Kidney epithelial cell (primary cell): ENCODE results near the gene RBFOX2. TPM values are rescaled to one million over a fixed set of nuclear protein-coding genes. Genes with fewer than 3 reads are reported as not detected.
"Not testable (repeated sequence)": the region's sequence is repeated elsewhere in the genome, so short reads cannot be mapped to it uniquely, and the experiment has no call there.

Experiments used
- DNase-seq: peaks from one replicate; pipeline ENCODE4 v3.0.0-alpha.2; 2010; ENCODE audit warnings: low read depth
- H3K27me3 ChIP-seq: 2 replicates; pipeline ENCODE4 v1.6.0; 2011; ENCODE audit warnings: low read length; ENCODE audit not compliant: control insufficient read depth, insufficient read depth
- H3K36me3 ChIP-seq: 2 replicates; pipeline ENCODE4 v1.5.1; 2011; ENCODE audit warnings: low read length; ENCODE audit not compliant: control insufficient read depth, insufficient read depth
- H3K4me3 ChIP-seq: 2 replicates; pipeline ENCODE4 v1.5.1; 2011; ENCODE audit warnings: low read depth, mild to moderate bottlenecking, control low read depth, low read length
- CTCF ChIP-seq: IDR thresholded peaks from 2 replicates; pipeline ENCODE4 v1.5.1; 2011; ENCODE audit warnings: mild to moderate bottlenecking, moderate library complexity, low read length, control low read depth, inconsistent platforms; ENCODE audit not compliant: insufficient read depth, poor library complexity, severe bottlenecking
- total RNA-seq: library from RNA; depleted of rRNA; stranded (reverse); fragments of >200 nt; gene quantifications from 2 replicates; pipeline ENCODE4 v1.2.3, GENCODE V29; 2015

Gene RBFOX2
- total RNA-seq, 1 donor from 2014 or later: 75.1 TPM

- Histone ChIP-seq H3K36me3 (no peaks in the 10 kb centered on the region), H3K27me3 (no peaks in the 10 kb centered on the region), H3K4me3 (no peak overlapping the region)
- no peak for TF ChIP-seq CTCF
- no peak for DNase-seq
Observed at GRCh38 chr22:35799150-35799549, 229.5 kb downstream of the RBFOX2 start.

- no peak for DNase-seq
- no peak for TF ChIP-seq CTCF
- H3K36me3 ChIP-seq: no peaks in the 10 kb centered on the region
Observed at GRCh38 chr22:35797411-35797810, 231.2 kb downstream of the RBFOX2 start.

GRCh38 chr22:35795476-35795875 lies 233.1 kb downstream of the RBFOX2 start:
- Histone ChIP-seq H3K27me3 (no peaks in the 10 kb centered on the region), H3K36me3 (no peaks in the 10 kb centered on the region), H3K4me3 (no peak overlapping the region)
- no peak for TF ChIP-seq CTCF
- no peak for DNase-seq

More at GRCh38 chr22:35797411-35797810, 231.2 kb downstream of the RBFOX2 start:
- Histone ChIP-seq H3K4me3 (no peak overlapping the region), H3K27me3 (no peaks in the 10 kb centered on the region)

GRCh38 chr22:35792506-35792905 lies 236.1 kb downstream of the RBFOX2 start:
- DNase-seq: no peak
- Histone ChIP-seq H3K36me3 (no peaks in the 10 kb centered on the region), H3K4me3 (no peak overlapping the region), H3K27me3 (no peaks in the 10 kb centered on the region)
- no peak for TF ChIP-seq CTCF

GRCh38 chr22:35791788-35792187 lies 236.8 kb downstream of the RBFOX2 start:
- H3K4me3 ChIP-seq, H3K36me3 ChIP-seq, DNase-seq, H3K27me3 ChIP-seq: not testable (repeated sequence)

- Histone ChIP-seq H3K36me3 (no peaks in the 10 kb centered on the region), H3K27me3 (no peaks in the 10 kb centered on the region), H3K4me3 (no peak overlapping the region)
- TF ChIP-seq CTCF: no peak
- DNase-seq: no peak
Observed at GRCh38 chr22:35785181-35785923, 243.3 kb downstream of the RBFOX2 start.
